Chondrocyte (in vitro differentiated cells): ENCODE data around the gene GAB3. TPM values are rescaled to one million over a fixed set of nuclear protein-coding genes. Genes with fewer than 3 reads are reported as not detected.
"Not testable (repeated sequence)": the region's sequence is repeated elsewhere in the genome, so short reads cannot be mapped to it uniquely, and the experiment has no call there.

Source experiments
- DNase-seq: peaks from one replicate; pipeline ENCODE4 v3.0.0; 2021; ENCODE audit warnings: mixed read lengths, low spot score
- H3K27ac Mint-ChIP-seq: one replicate; pipeline ENCODE4 v1.8.0; 2021; ENCODE audit warnings: mild to moderate bottlenecking, moderate library complexity, mixed read lengths; ENCODE audit not compliant: unreplicated experiment
- H3K27me3 Mint-ChIP-seq: 2 replicates; pipeline ENCODE4 v1.8.0; 2021; ENCODE audit warnings: low read depth, mixed read lengths
- H3K36me3 Mint-ChIP-seq: 2 replicates; pipeline ENCODE4 v1.8.0; 2021; ENCODE audit warnings: low read depth, mixed read lengths
- H3K4me1 Mint-ChIP-seq: 2 replicates; pipeline ENCODE4 v1.8.0; 2021; ENCODE audit warnings: low read depth, mild to moderate bottlenecking, mixed read lengths
- H3K4me3 Mint-ChIP-seq: one replicate; pipeline ENCODE4 v1.8.0; 2021; ENCODE audit warnings: mild to moderate bottlenecking, moderate library complexity, mixed read lengths; ENCODE audit not compliant: unreplicated experiment
- H3K9me3 Mint-ChIP-seq: 2 replicates; pipeline ENCODE4 v1.8.0; 2021; ENCODE audit warnings: low read depth, mixed read lengths
- CTCF ChIP-seq: fragments of 200-600 bp; sonication (generic); IDR thresholded peaks from 2 replicates; pipeline ENCODE4 v1.5.0; 2021; ENCODE audit warnings: antibody characterized with exemption, mild to moderate bottlenecking, moderate library complexity
- total RNA-seq: library from RNA; stranded (reverse); gene quantifications from 3 replicates; pipeline ENCODE4 v1.2.1, GENCODE V29; 2021

Gene GAB3
- total RNA-seq, 1 donor from 2014 or later: 2.0 TPM

- no peak overlapping the region for H3K4me3 Mint-ChIP-seq
- DNase-seq: peak; percentile 91
- no peak for TF ChIP-seq CTCF
- H3K4me1 Mint-ChIP-seq: peaks cover 10% of the 10 kb centered on the region
- no peaks in the 10 kb centered on the region for H3K27me3 Mint-ChIP-seq
- no peak overlapping the region for H3K27ac Mint-ChIP-seq
- no peaks in the 10 kb centered on the region for H3K36me3 Mint-ChIP-seq
- H3K9me3 Mint-ChIP-seq: peaks cover 13% of the 10 kb centered on the region
Measured at GRCh38 chrX:154652311-154653047, 98.4 kb downstream of the GAB3 start.

DNA sequence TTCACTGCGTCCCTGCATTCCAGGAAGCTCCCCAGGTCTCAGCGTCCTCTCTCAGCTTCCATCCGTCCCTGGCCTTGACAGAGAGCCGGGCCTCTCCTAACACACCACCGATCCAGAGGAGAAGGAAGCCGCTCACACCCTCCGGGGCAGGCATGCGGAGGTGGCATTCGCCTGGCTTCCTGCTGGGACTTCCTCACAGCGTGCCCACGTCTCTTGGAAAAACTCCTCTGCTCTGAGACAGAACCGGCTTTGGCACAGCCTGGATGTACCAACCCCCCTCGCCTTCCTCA, 100.7 kb downstream of the GAB3 start:
- H3K4me3 Mint-ChIP-seq: no peak overlapping the region
- H3K27me3 Mint-ChIP-seq: no peaks in the 10 kb centered on the region
- DNase-seq: no peak
- peak overlapping the region; percentile 27 for H3K27ac Mint-ChIP-seq
- peaks cover 5% of the 10 kb centered on the region for H3K9me3 Mint-ChIP-seq
- TF ChIP-seq CTCF: no peak
- no peaks in the 10 kb centered on the region for H3K36me3 Mint-ChIP-seq
- peaks cover 10% of the 10 kb centered on the region for H3K4me1 Mint-ChIP-seq

GRCh38 chrX:154649503-154650220, 101.2 kb downstream of the GAB3 start:
- DNase-seq: peak; percentile 74
- Mint-ChIP-seq H3K27me3 (no peaks in the 10 kb centered on the region), H3K27ac (no peak overlapping the region)

GRCh38 chrX:154648931-154649330, 101.9 kb downstream of the GAB3 start:
- H3K36me3 Mint-ChIP-seq: no peaks in the 10 kb centered on the region
- no peak overlapping the region for H3K27ac Mint-ChIP-seq
- H3K4me3 Mint-ChIP-seq: no peak overlapping the region
- TF ChIP-seq CTCF: no peak
- H3K4me1 Mint-ChIP-seq: peaks cover 10% of the 10 kb centered on the region
- peak; percentile 63 for DNase-seq
- no peaks in the 10 kb centered on the region for H3K27me3 Mint-ChIP-seq
- peaks cover 5% of the 10 kb centered on the region for H3K9me3 Mint-ChIP-seq

More at GRCh38 chrX:154649503-154650220, 101.2 kb downstream of the GAB3 start:
- TF ChIP-seq CTCF: no peak
- Mint-ChIP-seq H3K4me3 (no peak overlapping the region), H3K36me3 (no peaks in the 10 kb centered on the region), H3K9me3 (peaks cover 5% of the 10 kb centered on the region), H3K4me1 (peaks cover 10% of the 10 kb centered on the region)

GRCh38 chrX:154645745-154646378, 105.0 kb downstream of the GAB3 start:
- H3K27ac Mint-ChIP-seq, H3K4me3 Mint-ChIP-seq, H3K4me1 Mint-ChIP-seq, H3K27me3 Mint-ChIP-seq, H3K36me3 Mint-ChIP-seq, DNase-seq, H3K9me3 Mint-ChIP-seq: not testable (repeated sequence)

DNA sequence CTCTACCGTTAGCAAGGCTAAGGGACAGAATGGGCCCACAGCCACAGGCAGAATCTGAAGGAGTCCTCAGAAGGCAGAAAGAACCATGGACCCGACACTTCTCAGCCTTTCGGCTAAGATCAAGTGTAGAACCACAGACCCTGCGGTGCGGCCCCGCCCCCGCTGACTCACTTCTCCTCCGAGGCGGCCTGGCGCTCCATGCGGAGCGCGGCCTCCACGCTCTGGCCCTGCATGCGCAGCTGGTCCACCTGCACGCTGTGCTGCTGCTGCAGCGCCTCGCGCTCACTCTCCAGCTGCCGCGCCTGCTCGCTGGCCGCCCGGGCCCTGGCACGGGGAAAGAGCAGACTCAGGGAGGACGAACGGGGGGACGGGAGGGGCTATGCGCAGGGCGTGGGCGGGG, 107.2 kb downstream of the GAB3 start:
- H3K27me3 Mint-ChIP-seq, H3K4me3 Mint-ChIP-seq, H3K4me1 Mint-ChIP-seq, DNase-seq, H3K36me3 Mint-ChIP-seq, H3K9me3 Mint-ChIP-seq, H3K27ac Mint-ChIP-seq: not testable (repeated sequence)

- not testable (repeated sequence) for H3K27me3 Mint-ChIP-seq, H3K36me3 Mint-ChIP-seq, H3K4me1 Mint-ChIP-seq, DNase-seq, H3K4me3 Mint-ChIP-seq, H3K27ac Mint-ChIP-seq, H3K9me3 Mint-ChIP-seq
Measured at GRCh38 chrX:154641740-154642139, 109.1 kb downstream of the GAB3 start.

GRCh38 chrX:154633661-154634060, 117.2 kb downstream of the GAB3 start:
- not testable (repeated sequence) for H3K27ac Mint-ChIP-seq

DNA sequence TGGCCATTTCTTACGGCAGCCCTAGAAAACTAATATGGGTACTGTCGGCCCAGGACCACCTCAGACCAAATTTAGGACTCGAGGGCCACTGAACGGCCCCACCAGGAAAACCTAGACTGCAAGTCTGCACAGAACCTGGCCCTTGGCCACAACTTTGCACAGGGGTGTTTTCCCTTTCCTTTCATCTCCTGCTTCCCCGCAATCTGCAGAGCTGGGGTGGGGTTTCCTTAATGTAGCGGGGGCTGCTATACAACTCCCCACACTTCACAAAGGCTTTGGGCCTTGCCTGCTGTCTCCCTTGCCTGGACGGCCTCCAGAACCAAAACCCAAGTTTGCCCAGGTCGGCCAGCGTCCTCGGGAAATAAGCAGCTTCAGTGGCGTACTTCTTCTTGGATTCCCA, 119.9 kb downstream of the GAB3 start:
- not testable (repeated sequence) for H3K9me3 Mint-ChIP-seq, H3K27me3 Mint-ChIP-seq, H3K27ac Mint-ChIP-seq, H3K4me1 Mint-ChIP-seq, H3K36me3 Mint-ChIP-seq, DNase-seq, H3K4me3 Mint-ChIP-seq

More at GRCh38 chrX:154633661-154634060, 117.2 kb downstream of the GAB3 start:
- not testable (repeated sequence) for DNase-seq, H3K4me1 Mint-ChIP-seq, H3K36me3 Mint-ChIP-seq, H3K27me3 Mint-ChIP-seq, H3K4me3 Mint-ChIP-seq, H3K9me3 Mint-ChIP-seq
